GM11168 (cell line): ENCODE measurements around the gene TFF3.

Source experiments
- in situ Hi-C: fragments of 300-500 bp; cut with MboI; formaldehyde crosslinking; loops from one replicate; pipeline ENCODE4 v1.12.0; 2022; ENCODE audit warnings: low sequenced_read_pairs; ENCODE audit not compliant: unreplicated experiment

Gene TFF3

GRCh38 chr21:42277593-42277992 lies 37.6 kb downstream of the TFF3 start:
- in situ Hi-C loops = no loop called here

GRCh38 chr21:42276526-42277154 lies 38.6 kb downstream of the TFF3 start:
- in situ Hi-C loops = no loop called here

- in situ Hi-C loops = no loop called here
Measured at GRCh38 chr21:42276076-42276475, 39.1 kb downstream of the TFF3 start.

- in situ Hi-C loops = no loop called here
Measured at GRCh38 chr21:42272984-42273600, 42.1 kb downstream of the TFF3 start.

GRCh38 chr21:42272109-42272962 lies 42.9 kb downstream of the TFF3 start:
- in situ Hi-C loops = no loop called here

GRCh38 chr21:42271065-42271464 lies 44.1 kb downstream of the TFF3 start:
- in situ Hi-C loops = no loop called here

- in situ Hi-C loops = no loop called here
Measured at GRCh38 chr21:42269386-42269785, 45.8 kb downstream of the TFF3 start.

- in situ Hi-C loops = no loop called here
Measured at GRCh38 chr21:42266971-42267556, 48.1 kb downstream of the TFF3 start.

- in situ Hi-C loops = no loop called here
Measured at GRCh38 chr21:42265231-42265812, 49.9 kb downstream of the TFF3 start.

GRCh38 chr21:42264245-42265195 lies 50.7 kb downstream of the TFF3 start:
- in situ Hi-C loops = no loop called here

GRCh38 chr21:42263591-42264131 lies 51.5 kb downstream of the TFF3 start:
- in situ Hi-C loops = no loop called here

GRCh38 chr21:42262831-42263231 lies 52.4 kb downstream of the TFF3 start:
- in situ Hi-C loops = no loop called here

GRCh38 chr21:42261829-42262200 lies 53.4 kb downstream of the TFF3 start:
- in situ Hi-C loops = no loop called here
